MM.1S (cell line): ENCODE data around the gene TTC33.
"Not testable (repeated sequence)": the region's sequence is repeated elsewhere in the genome, so short reads cannot be mapped to it uniquely, and the experiment has no call there.

Experiments
- DNase-seq: peaks from one replicate; pipeline ENCODE4 v3.0.0-alpha.2; 2015
- H2AFZ ChIP-seq: fragments of 300-600 bp; sonication (generic); 2 replicates; pipeline ENCODE4 v1.6.0; 2016; ENCODE audit warnings: antibody characterized with exemption, low read length
- H3F3A ChIP-seq: fragments of 300-600 bp; sonication (generic); 2 replicates; pipeline ENCODE4 v1.6.1; 2016; ENCODE audit warnings: mild to moderate bottlenecking, antibody characterized with exemption, low read length, moderate library complexity, mixed read lengths; ENCODE audit not compliant: insufficient read depth
- H3K27ac ChIP-seq: fragments of 300-600 bp; sonication (generic); 2 replicates; pipeline ENCODE4 v1.5.1; 2016; ENCODE audit warnings: mild to moderate bottlenecking, low read length
- H3K27me3 ChIP-seq: fragments of 300-600 bp; sonication (generic); replicated peaks from 2 replicates; pipeline ENCODE4 v1.6.0; 2016; ENCODE audit warnings: low read length; ENCODE audit not compliant: insufficient read depth
- H3K36me3 ChIP-seq: fragments of 300-600 bp; sonication (generic); replicated peaks from 2 replicates; pipeline ENCODE4 v1.6.1; 2016; ENCODE audit warnings: mild to moderate bottlenecking, low read length, mixed read lengths; ENCODE audit not compliant: insufficient read depth
- H3K4me1 ChIP-seq: fragments of 300-600 bp; sonication (generic); 2 replicates; pipeline ENCODE4 v1.6.1; 2016; ENCODE audit warnings: low read length, mixed read lengths
- H3K4me2 ChIP-seq: fragments of 300-600 bp; sonication (generic); 2 replicates; pipeline ENCODE4 v1.6.0; 2016; ENCODE audit warnings: low read depth, low read length
- H3K4me3 ChIP-seq: fragments of 300-600 bp; sonication (generic); 2 replicates; pipeline ENCODE4 v1.5.1; 2016; ENCODE audit warnings: low read length, mixed read lengths
- H3K79me2 ChIP-seq: fragments of 300-600 bp; sonication (generic); 2 replicates; pipeline ENCODE4 v1.6.1; 2016; ENCODE audit warnings: mixed run types, low read length, mixed read lengths
- H3K9ac ChIP-seq: fragments of 300-600 bp; sonication (generic); 2 replicates; pipeline ENCODE4 v1.6.1; 2016; ENCODE audit warnings: low read length, mixed read lengths
- H3K9me2 ChIP-seq: fragments of 300-600 bp; sonication (generic); replicated peaks from 2 replicates; pipeline ENCODE4 v1.6.1; 2016; ENCODE audit warnings: mild to moderate bottlenecking, low read length, mixed read lengths; ENCODE audit not compliant: insufficient read depth
- H3K9me3 ChIP-seq: fragments of 300-600 bp; sonication (generic); replicated peaks from 2 replicates; pipeline ENCODE4 v1.6.1; 2016; ENCODE audit warnings: mild to moderate bottlenecking, low read length, mixed read lengths; ENCODE audit not compliant: insufficient read depth
- H4K20me1 ChIP-seq: fragments of 300-600 bp; sonication (generic); 2 replicates; pipeline ENCODE4 v1.6.1; 2016; ENCODE audit warnings: mild to moderate bottlenecking, low read length, moderate library complexity, mixed read lengths; ENCODE audit not compliant: insufficient read depth
- EZH2 ChIP-seq: fragments of 300-600 bp; sonication (generic); optimal IDR thresholded peaks from 2 replicates; pipeline ENCODE3; 2017; ENCODE audit warnings: low read depth, mild to moderate bottlenecking, antibody characterized with exemption, low read length, mixed read lengths
- EZH2phosphoT487 ChIP-seq: fragments of 300-600 bp; sonication (generic); IDR thresholded peaks from 2 replicates; pipeline ENCODE4 v1.6.1; 2018; ENCODE audit warnings: antibody characterized with exemption, low read length
- TF ChIP-seq, protein P1 (sequence below): fragments of 300-600 bp; sonication (generic); IDR thresholded peaks from 2 replicates; pipeline ENCODE4 v1.5.1; 2016; ENCODE audit warnings: antibody characterized with exemption, low read length, mixed read lengths

TTC33 gene

DNA sequence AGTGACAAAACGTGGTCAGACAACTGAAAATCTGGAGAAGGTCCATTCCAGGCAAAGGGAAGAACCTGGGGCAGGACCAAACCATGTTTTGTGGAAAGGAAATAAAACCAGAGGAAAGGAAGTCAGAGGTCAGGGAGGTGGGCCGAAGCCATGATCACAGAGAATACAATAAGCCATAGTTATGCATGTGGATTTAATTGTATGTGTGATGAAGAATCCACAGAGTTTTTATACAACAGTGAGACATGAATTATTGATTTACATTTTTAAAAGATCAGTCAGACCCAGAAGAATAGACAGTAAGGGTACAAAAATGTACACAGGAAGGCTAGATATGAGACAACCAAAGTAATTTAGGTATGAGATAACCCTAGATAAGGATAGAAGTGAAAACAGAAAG is 20.8 kb downstream of the TTC33 start:
- H3K9me2 ChIP-seq: no peaks in the 10 kb centered on the region
- H2AFZ ChIP-seq: no peak overlapping the region
- no peaks in the 10 kb centered on the region for H3F3A ChIP-seq
- H3K4me3 ChIP-seq: no peak overlapping the region
- no peak overlapping the region for H3K27ac ChIP-seq
- no peaks in the 10 kb centered on the region for H3K27me3 ChIP-seq
- H3K4me1 ChIP-seq: no peaks in the 10 kb centered on the region
- no peaks in the 10 kb centered on the region for H3K79me2 ChIP-seq
- no peaks in the 10 kb centered on the region for H3K36me3 ChIP-seq
- H4K20me1 ChIP-seq: no peaks in the 10 kb centered on the region
- DNase-seq: no peak
- TF ChIP-seq, protein P1, sequence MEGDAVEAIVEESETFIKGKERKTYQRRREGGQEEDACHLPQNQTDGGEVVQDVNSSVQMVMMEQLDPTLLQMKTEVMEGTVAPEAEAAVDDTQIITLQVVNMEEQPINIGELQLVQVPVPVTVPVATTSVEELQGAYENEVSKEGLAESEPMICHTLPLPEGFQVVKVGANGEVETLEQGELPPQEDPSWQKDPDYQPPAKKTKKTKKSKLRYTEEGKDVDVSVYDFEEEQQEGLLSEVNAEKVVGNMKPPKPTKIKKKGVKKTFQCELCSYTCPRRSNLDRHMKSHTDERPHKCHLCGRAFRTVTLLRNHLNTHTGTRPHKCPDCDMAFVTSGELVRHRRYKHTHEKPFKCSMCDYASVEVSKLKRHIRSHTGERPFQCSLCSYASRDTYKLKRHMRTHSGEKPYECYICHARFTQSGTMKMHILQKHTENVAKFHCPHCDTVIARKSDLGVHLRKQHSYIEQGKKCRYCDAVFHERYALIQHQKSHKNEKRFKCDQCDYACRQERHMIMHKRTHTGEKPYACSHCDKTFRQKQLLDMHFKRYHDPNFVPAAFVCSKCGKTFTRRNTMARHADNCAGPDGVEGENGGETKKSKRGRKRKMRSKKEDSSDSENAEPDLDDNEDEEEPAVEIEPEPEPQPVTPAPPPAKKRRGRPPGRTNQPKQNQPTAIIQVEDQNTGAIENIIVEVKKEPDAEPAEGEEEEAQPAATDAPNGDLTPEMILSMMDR: no peak
- TF ChIP-seq EZH2 (no peak), EZH2phosphoT487 (no peak)
- no peaks in the 10 kb centered on the region for H3K9me3 ChIP-seq
- no peak overlapping the region for H3K9ac ChIP-seq
- H3K4me2 ChIP-seq: no peak overlapping the region

DNA sequence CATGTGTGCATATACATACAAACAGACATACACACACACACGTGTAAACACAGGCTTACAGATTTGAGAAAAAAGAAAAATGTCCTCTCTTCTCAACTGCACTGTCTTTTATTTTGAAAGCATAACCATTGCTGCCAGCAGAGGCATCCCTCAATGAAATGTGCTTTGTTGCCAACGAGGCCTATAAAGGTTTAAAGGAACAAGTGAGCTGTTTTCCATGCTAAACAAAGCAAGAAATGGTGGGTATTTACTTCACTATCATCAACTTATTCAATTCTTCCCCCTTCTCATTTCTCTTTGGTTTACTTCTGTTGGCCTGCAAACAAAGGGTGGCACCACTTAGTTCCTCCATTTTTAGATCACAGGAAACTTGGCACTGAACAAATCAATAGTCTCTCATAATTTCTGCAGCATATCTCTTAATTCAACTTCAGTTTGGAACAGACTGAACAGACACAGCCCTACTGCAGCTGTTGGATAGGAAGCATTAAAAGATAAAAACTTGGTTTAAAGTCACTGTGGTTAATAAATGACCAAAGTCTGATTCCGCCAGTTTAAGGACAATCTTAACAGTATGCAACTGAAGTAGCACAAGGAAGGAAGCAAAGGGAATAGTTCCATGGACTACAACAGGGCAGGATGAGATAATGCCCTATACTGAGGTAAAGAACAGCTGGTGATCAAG is 21.7 kb downstream of the TTC33 start:
- H3K9ac ChIP-seq: no peak overlapping the region
- no peak overlapping the region for H2AFZ ChIP-seq
- no peaks in the 10 kb centered on the region for H3K27me3 ChIP-seq
- H3K4me2 ChIP-seq: no peak overlapping the region
- no peak overlapping the region for H3K27ac ChIP-seq
- H3K79me2 ChIP-seq: no peaks in the 10 kb centered on the region
- TF ChIP-seq, protein P1: no peak
- TF ChIP-seq EZH2: no peak
- TF ChIP-seq EZH2phosphoT487: no peak
- no peaks in the 10 kb centered on the region for H3K36me3 ChIP-seq
- H3F3A ChIP-seq: no peaks in the 10 kb centered on the region
- no peak for DNase-seq
- no peaks in the 10 kb centered on the region for H4K20me1 ChIP-seq
- no peak overlapping the region for H3K4me3 ChIP-seq
- no peaks in the 10 kb centered on the region for H3K9me3 ChIP-seq
- H3K9me2 ChIP-seq: no peaks in the 10 kb centered on the region
- no peaks in the 10 kb centered on the region for H3K4me1 ChIP-seq

- H3F3A ChIP-seq: no peaks in the 10 kb centered on the region
- no peak overlapping the region for H3K4me3 ChIP-seq
- no peak overlapping the region for H3K27ac ChIP-seq
- H3K9me2 ChIP-seq: no peaks in the 10 kb centered on the region
- H2AFZ ChIP-seq: no peak overlapping the region
- no peaks in the 10 kb centered on the region for H3K4me1 ChIP-seq
- no peaks in the 10 kb centered on the region for H3K79me2 ChIP-seq
- H3K9me3 ChIP-seq: no peaks in the 10 kb centered on the region
- no peak for DNase-seq
- no peaks in the 10 kb centered on the region for H4K20me1 ChIP-seq
- H3K4me2 ChIP-seq: no peak overlapping the region
- TF ChIP-seq EZH2: no peak
- TF ChIP-seq, protein P1: no peak
- no peak for TF ChIP-seq EZH2phosphoT487
- no peaks in the 10 kb centered on the region for H3K36me3 ChIP-seq
- no peak overlapping the region for H3K9ac ChIP-seq
- no peaks in the 10 kb centered on the region for H3K27me3 ChIP-seq
Observed at GRCh38 chr5:40733434-40733833, 22.3 kb downstream of the TTC33 start.

DNA sequence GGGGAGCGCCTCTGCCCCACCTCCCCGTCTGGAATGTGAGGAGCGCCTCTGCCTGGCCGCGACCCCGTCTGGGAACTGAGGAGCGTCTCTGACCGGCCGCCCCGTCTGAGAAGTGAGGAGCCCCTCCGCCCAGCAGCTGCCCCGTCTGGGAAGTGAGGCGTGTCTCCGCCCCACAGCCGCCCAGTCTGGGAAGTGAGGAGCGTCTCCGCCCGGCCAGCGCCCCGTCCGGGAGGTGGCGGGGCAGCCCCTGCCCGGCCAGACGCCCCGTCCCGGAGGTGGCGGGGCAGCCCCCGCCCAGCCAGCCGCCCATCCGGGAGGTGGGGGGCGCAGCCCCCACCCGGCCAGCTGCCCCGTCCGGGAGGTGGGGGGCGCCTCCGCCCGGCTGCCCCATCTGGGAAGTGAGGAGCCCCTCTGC is 33.3 kb downstream of the TTC33 start:
- H3K4me1 ChIP-seq, H3K4me3 ChIP-seq, H3K4me2 ChIP-seq, H3K27me3 ChIP-seq, H3K27ac ChIP-seq, H3K36me3 ChIP-seq, H3F3A ChIP-seq, DNase-seq, H2AFZ ChIP-seq, H3K9me3 ChIP-seq, H4K20me1 ChIP-seq, H3K9ac ChIP-seq, H3K9me2 ChIP-seq, H3K79me2 ChIP-seq: not testable (repeated sequence)
